ENCODE results near the gene SNRNP48. TPM values are rescaled to one million over a fixed set of nuclear protein-coding genes. Genes with fewer than 3 reads are reported as not detected.

SNRNP48 gene
- total RNA-seq, 2 donors from 2014 or later = 6.8 to 9.6 TPM

- no peaks in the 10 kb centered on the region for H3K9me3 ChIP-seq (ENCODE audit: control insufficient read depth, low read length, poor library complexity, severe bottlenecking)
- no peak overlapping the region for H3K27ac Mint-ChIP-seq
- peaks cover 2% of the 10 kb centered on the region for H3K36me3 Mint-ChIP-seq (ENCODE audit: low read depth)
- peaks cover 3% of the 10 kb centered on the region for H3K4me1 Mint-ChIP-seq
- DNase-seq = no peak
- no peak overlapping the region for H3K4me3 Mint-ChIP-seq
- ATAC-seq = no peak
- peaks cover 65% of the 10 kb centered on the region for H3K27me3 Mint-ChIP-seq
These were observed 42.7 kb upstream of the SNRNP48 start for GRCh38 chr6:7547315-7547714.

DNA sequence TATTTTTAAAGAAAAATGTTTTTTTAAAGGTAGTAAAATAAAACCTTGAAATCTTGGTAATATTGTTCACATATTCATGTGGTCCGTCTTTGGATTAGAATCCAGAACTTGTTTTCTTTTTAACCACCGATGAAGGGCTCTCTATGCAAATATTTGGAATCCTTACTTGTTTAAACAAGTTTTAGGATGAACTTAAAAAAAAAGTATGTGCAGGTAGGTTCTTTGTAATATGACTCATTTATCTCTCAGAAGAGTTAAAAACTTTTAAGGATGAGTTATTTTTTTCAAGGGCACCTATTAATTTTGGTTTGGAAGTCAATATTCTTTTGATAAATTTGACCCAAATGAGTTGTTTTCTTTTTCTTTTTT is 39.6 kb upstream of the SNRNP48 start:
- H3K27me3 Mint-ChIP-seq = peaks cover 62% of the 10 kb centered on the region
- peaks cover 2% of the 10 kb centered on the region for H3K36me3 Mint-ChIP-seq (ENCODE audit: low read depth)
- no peak for DNase-seq

DNA sequence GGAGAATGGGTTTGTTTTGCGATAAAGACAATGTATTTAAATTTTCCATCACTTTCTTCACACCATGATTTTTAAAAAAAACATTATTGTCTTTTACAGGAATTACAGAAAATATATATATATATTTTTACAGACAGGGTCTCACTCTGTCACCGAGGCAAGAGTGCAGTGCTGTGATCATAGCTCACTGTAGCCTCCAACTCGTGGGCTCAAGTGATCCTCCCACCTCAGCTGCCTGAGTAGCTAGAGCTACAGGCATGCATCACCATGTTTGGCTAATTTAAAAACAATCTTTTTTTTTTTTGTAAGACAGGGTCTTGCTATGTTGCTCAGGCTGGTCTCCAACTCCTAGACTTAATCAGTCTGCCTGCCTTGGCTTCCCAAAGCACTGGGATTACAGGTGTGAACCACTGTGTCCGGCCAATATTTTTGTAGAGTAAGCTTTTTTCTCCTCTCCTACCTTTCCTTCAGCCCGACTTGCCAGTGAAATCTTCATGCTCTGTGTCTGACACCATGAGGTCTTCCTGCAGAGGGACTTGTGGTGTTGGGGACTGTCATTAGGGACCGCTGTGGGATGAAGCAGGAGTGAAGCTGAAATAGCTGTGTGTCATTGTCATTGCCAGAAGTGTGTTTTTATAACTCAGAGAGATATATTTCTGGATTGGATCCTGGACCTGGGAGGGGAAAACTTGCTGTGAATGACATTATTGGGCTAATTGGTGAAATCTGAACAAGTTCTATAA is 35.3 kb upstream of the SNRNP48 start:
- no peak overlapping the region for H3K4me3 Mint-ChIP-seq
- DNase-seq = no peak

More for the DNA sequence above, 39.6 kb upstream of the SNRNP48 start:
- Mint-ChIP-seq H3K4me1 (peaks cover 1% of the 10 kb centered on the region), H3K27ac (no peak overlapping the region), H3K4me3 (no peak overlapping the region)
- H3K9me3 ChIP-seq (ENCODE audit: control insufficient read depth, low read length, poor library complexity, severe bottlenecking) = no peaks in the 10 kb centered on the region
- no peak for ATAC-seq

DNA sequence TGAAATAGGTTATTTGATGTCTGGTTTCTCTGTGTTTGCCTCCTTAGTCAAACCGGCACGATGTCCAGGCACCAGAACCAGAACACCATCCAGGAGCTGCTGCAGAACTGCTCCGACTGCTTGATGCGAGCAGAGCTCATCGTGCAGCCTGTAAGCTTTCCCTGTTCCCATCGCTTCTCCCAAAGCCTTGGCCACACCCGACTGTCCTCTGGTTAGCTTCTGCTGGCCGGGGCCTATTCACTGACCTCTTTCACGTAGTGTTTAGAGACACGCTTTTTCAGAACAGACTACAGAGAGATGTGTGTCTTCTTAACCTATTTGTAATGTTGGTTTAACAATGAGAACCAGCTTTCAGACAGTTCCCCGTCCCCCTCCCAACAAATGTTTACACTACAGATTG is 34.3 kb upstream of the SNRNP48 start:
- H3K4me3 Mint-ChIP-seq = no peak overlapping the region

More for the DNA sequence above, 35.3 kb upstream of the SNRNP48 start:
- Mint-ChIP-seq H3K27me3 (peaks cover 43% of the 10 kb centered on the region), H3K36me3 (ENCODE audit: low read depth) (no peaks in the 10 kb centered on the region), H3K4me1 (no peaks in the 10 kb centered on the region), H3K27ac (no peak overlapping the region)
- ATAC-seq = no peak
- H3K9me3 ChIP-seq (ENCODE audit: control insufficient read depth, low read length, poor library complexity, severe bottlenecking) = no peaks in the 10 kb centered on the region

DNA sequence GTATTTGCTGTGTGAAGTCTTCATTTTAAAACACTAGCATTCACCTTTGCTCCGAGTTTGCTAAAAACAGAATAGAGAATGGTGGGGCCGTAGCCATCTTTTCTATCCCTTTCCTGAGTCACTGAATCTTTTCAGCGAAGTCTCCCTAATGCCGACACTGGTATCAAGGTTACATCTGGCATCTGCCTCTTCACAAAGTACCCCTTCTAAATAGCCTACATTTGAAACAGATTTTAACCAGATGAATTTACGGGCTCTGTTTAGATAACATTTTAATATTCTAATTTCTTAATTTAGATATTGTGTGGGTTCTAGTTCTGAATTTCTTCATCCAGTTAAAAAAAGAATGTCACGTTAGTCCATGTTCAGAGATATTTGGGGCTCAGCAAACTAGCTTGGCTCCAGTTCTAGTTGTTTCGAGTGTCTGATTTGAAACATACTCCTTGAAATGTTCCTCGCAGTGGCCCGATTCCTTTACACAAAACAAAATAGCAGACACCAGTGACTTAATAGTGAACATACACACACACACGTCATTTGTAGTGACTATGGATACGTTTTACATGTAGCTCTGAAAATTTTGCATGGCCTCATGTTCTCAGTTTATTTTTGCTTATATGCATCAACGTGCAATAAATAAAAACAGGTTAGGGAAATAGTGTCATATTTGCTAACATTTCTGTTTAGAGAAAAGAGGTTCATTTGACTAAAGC is 33.4 kb upstream of the SNRNP48 start:
- no peak for ATAC-seq
- H3K36me3 Mint-ChIP-seq (ENCODE audit: low read depth) = no peaks in the 10 kb centered on the region
- H3K4me3 Mint-ChIP-seq = no peak overlapping the region
- H3K27ac Mint-ChIP-seq = no peak overlapping the region
- H3K9me3 ChIP-seq (ENCODE audit: control insufficient read depth, low read length, poor library complexity, severe bottlenecking) = no peaks in the 10 kb centered on the region
- H3K27me3 Mint-ChIP-seq = peaks cover 55% of the 10 kb centered on the region
- no peaks in the 10 kb centered on the region for H3K4me1 Mint-ChIP-seq
- no peak for DNase-seq

More for the DNA sequence above, 34.3 kb upstream of the SNRNP48 start:
- DNase-seq = no peak
- Mint-ChIP-seq H3K36me3 (ENCODE audit: low read depth) (no peaks in the 10 kb centered on the region), H3K4me1 (no peaks in the 10 kb centered on the region), H3K27me3 (peaks cover 50% of the 10 kb centered on the region), H3K27ac (no peak overlapping the region)
- ATAC-seq = no peak
- no peaks in the 10 kb centered on the region for H3K9me3 ChIP-seq (ENCODE audit: control insufficient read depth, low read length, poor library complexity, severe bottlenecking)

GRCh38 chr6:7557652-7558051 is 32.3 kb upstream of the SNRNP48 start:
- H3K4me3 Mint-ChIP-seq = no peak overlapping the region
- peaks cover 57% of the 10 kb centered on the region for H3K27me3 Mint-ChIP-seq
- H3K27ac Mint-ChIP-seq = no peak overlapping the region
- no peaks in the 10 kb centered on the region for H3K36me3 Mint-ChIP-seq (ENCODE audit: low read depth)
- H3K9me3 ChIP-seq (ENCODE audit: control insufficient read depth, low read length, poor library complexity, severe bottlenecking) = no peaks in the 10 kb centered on the region
- no peaks in the 10 kb centered on the region for H3K4me1 Mint-ChIP-seq
- no peak for DNase-seq
- ATAC-seq = no peak

GRCh38 chr6:7558781-7559180 is 31.2 kb upstream of the SNRNP48 start:
- H3K9me3 ChIP-seq (ENCODE audit: control insufficient read depth, low read length, poor library complexity, severe bottlenecking) = no peaks in the 10 kb centered on the region
- Mint-ChIP-seq H3K27me3 (peaks cover 59% of the 10 kb centered on the region), H3K27ac (no peak overlapping the region), H3K4me3 (no peak overlapping the region), H3K36me3 (ENCODE audit: low read depth) (peaks cover 3% of the 10 kb centered on the region), H3K4me1 (no peaks in the 10 kb centered on the region)
- ATAC-seq (no peak), DNase-seq (no peak)

DNA sequence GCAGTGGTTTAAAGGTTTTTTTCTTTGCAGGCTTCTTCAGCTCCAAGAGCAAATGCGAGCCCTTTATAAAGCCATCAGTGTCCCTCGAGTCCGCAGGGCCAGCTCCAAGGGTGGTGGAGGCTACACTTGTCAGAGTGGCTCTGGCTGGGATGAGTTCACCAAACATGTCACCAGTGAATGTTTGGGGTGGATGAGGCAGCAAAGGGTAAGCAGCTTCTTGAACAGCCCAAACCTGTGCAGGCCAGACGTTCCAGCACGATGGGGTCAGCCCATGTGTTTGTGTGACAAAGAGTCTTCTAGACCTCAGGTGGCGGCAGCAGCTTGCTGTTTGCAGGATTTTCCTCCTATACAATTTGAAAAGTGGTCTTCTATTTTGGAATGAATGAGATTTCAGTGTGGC is 30.8 kb upstream of the SNRNP48 start:
- H3K27me3 Mint-ChIP-seq = peaks cover 63% of the 10 kb centered on the region
- no peak overlapping the region for H3K4me3 Mint-ChIP-seq
- DNase-seq = no peak
- no peaks in the 10 kb centered on the region for H3K9me3 ChIP-seq (ENCODE audit: control insufficient read depth, low read length, poor library complexity, severe bottlenecking)
- no peak overlapping the region for H3K27ac Mint-ChIP-seq
- peaks cover 3% of the 10 kb centered on the region for H3K36me3 Mint-ChIP-seq (ENCODE audit: low read depth)
- no peak for ATAC-seq
- H3K4me1 Mint-ChIP-seq = no peaks in the 10 kb centered on the region

GRCh38 chr6:7559651-7560385 is 30.2 kb upstream of the SNRNP48 start:
- peaks cover 66% of the 10 kb centered on the region for H3K27me3 Mint-ChIP-seq
- H3K4me1 Mint-ChIP-seq = no peaks in the 10 kb centered on the region
- H3K9me3 ChIP-seq (ENCODE audit: control insufficient read depth, low read length, poor library complexity, severe bottlenecking) = no peaks in the 10 kb centered on the region
- peaks cover 3% of the 10 kb centered on the region for H3K36me3 Mint-ChIP-seq (ENCODE audit: low read depth)
- DNase-seq (no peak), ATAC-seq (no peak)
- H3K4me3 Mint-ChIP-seq = no peak overlapping the region
- no peak overlapping the region for H3K27ac Mint-ChIP-seq

- Mint-ChIP-seq H3K27me3 (peaks cover 67% of the 10 kb centered on the region), H3K4me1 (no peaks in the 10 kb centered on the region), H3K36me3 (ENCODE audit: low read depth) (peaks cover 3% of the 10 kb centered on the region), H3K27ac (no peak overlapping the region), H3K4me3 (no peak overlapping the region)
- H3K9me3 ChIP-seq (ENCODE audit: control insufficient read depth, low read length, poor library complexity, severe bottlenecking) = no peaks in the 10 kb centered on the region
- DNase-seq = no peak
- ATAC-seq = no peak
These were observed 28.6 kb upstream of the SNRNP48 start for GRCh38 chr6:7561153-7561964.

DNA sequence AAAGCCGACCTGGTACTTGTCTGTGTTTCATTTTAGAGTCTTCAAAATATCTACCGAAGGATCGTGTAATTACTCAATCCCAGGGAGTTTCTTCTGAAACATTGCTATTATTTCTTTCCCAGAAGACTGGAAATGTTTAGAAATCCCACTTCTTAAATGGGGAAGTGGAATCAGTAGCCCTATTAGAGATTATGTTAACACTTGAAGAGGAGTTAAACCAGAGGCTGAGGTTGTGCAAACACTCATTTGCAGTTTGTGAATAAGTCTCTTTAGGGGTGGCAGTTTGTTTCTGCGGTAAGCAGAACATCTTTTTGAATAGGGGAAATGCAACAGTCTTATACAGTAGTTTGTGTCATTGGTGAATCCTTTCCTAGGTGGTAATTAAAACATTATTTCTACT is 27.2 kb upstream of the SNRNP48 start:
- DNase-seq = no peak
- peaks cover 3% of the 10 kb centered on the region for H3K36me3 Mint-ChIP-seq (ENCODE audit: low read depth)
- no peaks in the 10 kb centered on the region for H3K4me1 Mint-ChIP-seq
- peaks cover 69% of the 10 kb centered on the region for H3K27me3 Mint-ChIP-seq
- H3K4me3 Mint-ChIP-seq = no peak overlapping the region
- no peak for ATAC-seq
- no peaks in the 10 kb centered on the region for H3K9me3 ChIP-seq (ENCODE audit: control insufficient read depth, low read length, poor library complexity, severe bottlenecking)
- H3K27ac Mint-ChIP-seq = no peak overlapping the region

- H3K27ac Mint-ChIP-seq = no peak overlapping the region
- H3K4me3 Mint-ChIP-seq = no peak overlapping the region
- H3K4me1 Mint-ChIP-seq = no peaks in the 10 kb centered on the region
- no peak for ATAC-seq
- no peak for DNase-seq
- no peaks in the 10 kb centered on the region for H3K9me3 ChIP-seq (ENCODE audit: control insufficient read depth, low read length, poor library complexity, severe bottlenecking)
- H3K36me3 Mint-ChIP-seq (ENCODE audit: low read depth) = peaks cover 3% of the 10 kb centered on the region
- peaks cover 80% of the 10 kb centered on the region for H3K27me3 Mint-ChIP-seq
These were observed 23.9 kb upstream of the SNRNP48 start for GRCh38 chr6:7566107-7566506.

Data from T-helper 17 cell (primary cell).